HG03045 (cell line): ENCODE measurements around the gene CDPF1.

Experiments
- ATAC-seq: cut with Tn5 transposase; IDR thresholded peaks from one replicate; pipeline ENCODE4 v1.9.1; 2021; ENCODE audit warnings: mild to moderate bottlenecking, moderate library complexity; ENCODE audit not compliant: unreplicated experiment

Gene CDPF1

GRCh38 chr22:46259374-46259773 is 9.3 kb upstream of the CDPF1 start:
- no peak for ATAC-seq

DNA sequence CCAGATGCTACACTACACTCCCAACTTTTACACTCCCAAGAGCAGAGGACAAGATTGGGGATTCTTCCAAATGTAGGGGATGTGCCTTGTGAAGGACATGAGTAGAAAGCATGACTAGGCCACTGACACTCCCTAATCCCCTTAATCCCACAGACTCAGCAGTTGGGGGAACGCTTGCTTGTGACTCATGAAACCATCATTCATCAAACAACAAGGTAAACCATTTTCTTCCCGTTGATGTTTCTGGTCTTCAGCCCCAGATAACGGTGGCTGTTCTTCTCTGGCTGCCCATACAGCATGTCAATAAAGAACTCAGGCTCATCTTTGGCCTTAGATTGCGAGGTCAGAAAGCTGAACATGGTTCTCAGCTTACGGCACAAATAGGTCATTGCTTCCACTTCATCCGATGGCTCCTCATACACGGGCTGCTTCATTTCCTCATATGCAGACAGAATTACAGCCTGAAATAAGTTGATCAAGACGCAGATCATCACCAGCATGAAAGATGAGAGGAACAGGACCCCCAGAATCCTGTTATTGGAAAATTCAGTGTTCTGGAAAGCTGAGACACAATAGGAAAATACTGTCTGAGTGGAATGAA is 6.4 kb upstream of the CDPF1 start:
- ATAC-seq, result no peak

DNA sequence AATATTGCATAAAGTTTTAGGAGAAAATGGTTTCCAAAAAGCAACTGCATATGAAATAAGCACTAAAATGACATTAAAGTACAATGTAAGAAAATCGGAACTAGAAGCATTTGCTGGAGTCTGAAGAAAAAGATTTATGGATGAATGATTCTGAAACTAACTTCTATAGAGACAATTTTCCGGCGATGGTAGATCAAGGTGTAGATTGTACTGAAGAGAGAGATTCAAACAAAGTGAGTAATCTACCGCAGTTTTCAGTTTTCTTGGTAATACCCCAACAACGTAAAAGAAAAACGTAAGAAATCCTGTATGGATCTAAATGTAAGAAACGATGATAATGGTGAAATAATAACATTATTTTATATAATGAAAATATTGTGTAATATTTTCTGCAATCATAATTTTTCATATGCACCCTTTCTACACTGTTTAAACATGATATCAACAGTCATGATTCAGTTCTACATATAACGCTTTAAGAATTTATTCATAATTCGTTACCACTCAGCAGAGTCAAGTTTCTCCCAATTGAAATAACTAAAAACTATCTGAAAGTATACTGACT is 1.8 kb upstream of the CDPF1 start:
- ATAC-seq, result no peak

DNA sequence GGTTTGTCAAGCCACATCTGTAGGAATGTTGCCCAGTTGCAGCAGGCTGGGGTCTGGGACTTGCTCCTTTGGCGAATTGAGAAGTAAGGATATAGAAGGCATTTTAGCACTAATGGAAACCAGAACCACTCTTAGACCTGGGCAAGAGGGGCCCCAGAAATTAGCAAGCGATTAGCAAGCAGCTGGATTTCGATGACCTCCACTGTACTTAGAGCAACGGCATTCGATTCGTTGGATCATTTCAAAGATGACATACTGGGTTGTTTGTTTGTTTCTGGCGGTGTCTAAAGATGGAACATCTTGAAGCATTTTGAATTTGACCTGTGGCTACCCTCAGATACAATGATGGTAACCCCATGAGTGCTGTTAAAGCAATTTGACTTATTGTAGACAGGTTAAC is 1.2 kb upstream of the CDPF1 start:
- ATAC-seq, result no peak

DNA sequence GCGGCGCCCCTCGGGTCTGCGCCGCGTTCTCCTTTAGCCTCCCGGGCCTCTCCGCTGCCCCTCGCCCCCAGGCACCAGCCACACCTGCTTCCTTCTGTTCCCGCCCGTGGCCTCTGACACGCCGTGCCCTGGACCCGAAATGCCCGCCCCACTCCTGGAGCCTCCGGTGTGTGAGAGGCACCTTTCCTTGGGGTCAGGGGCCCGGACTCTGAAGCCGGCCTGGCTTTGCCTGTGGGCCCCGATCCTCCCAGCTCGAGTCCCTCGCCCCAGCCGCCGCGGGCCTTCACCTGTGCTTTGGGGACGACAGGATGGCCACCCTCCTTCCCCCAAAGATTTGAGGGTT is 661 bp upstream of the CDPF1 start:
- peak; percentile 13 for ATAC-seq

- no peak for ATAC-seq
Observed at GRCh38 chr22:46247443-46247975, 2.6 kb downstream of the CDPF1 start.

GRCh38 chr22:46246178-46246577 is 3.9 kb downstream of the CDPF1 start:
- no peak for ATAC-seq

- ATAC-seq, result no peak
Observed at GRCh38 chr22:46245511-46245910, 4.6 kb downstream of the CDPF1 start.

DNA sequence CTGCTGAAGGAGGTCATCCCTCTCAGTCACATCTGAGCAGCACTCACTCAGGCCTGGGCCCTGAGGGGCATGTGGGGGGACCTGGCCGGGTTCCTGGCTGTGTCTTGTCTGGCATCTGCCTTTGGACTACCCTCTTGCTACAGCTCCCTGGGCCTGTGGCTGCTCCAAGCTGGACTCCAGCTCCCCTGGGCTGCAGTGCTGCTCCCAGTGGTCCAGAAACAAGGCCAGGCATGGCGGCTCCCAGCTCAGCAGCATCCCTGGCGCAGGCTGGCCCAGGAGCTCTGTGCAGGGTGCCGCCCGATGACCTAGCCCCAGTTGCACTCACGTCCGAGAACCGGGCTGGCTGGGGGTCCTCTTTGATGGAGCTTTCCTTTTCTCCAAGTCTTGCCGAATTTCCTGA is 5.3 kb downstream of the CDPF1 start:
- no peak for ATAC-seq

GRCh38 chr22:46242076-46242475 is 8.0 kb downstream of the CDPF1 start:
- no peak for ATAC-seq

GRCh38 chr22:46241396-46242007 is 8.6 kb downstream of the CDPF1 start:
- no peak for ATAC-seq

DNA sequence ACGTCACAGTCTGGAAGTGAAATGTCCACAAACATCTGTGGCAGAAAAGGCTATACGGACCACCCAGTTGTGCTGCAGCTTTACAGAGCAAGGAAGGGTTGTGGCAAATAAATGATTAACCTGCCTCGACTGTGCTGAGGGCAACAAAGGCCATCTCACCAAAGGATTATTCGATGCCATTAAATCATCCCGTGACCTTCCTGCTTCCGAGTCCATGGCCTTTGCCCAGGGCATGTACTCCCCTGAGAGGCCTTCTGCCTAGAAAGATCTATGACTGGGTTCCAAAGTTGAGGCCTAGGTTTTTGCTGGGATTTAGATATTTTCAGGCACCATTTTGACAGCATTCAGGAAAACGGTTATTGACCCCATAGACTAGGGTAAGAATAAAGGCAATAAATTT is 9.2 kb downstream of the CDPF1 start:
- no peak for ATAC-seq

GRCh38 chr22:46240506-46240905 is 9.6 kb downstream of the CDPF1 start:
- no peak for ATAC-seq

GRCh38 chr22:46240073-46240472 is 10.0 kb downstream of the CDPF1 start:
- no peak for ATAC-seq

DNA sequence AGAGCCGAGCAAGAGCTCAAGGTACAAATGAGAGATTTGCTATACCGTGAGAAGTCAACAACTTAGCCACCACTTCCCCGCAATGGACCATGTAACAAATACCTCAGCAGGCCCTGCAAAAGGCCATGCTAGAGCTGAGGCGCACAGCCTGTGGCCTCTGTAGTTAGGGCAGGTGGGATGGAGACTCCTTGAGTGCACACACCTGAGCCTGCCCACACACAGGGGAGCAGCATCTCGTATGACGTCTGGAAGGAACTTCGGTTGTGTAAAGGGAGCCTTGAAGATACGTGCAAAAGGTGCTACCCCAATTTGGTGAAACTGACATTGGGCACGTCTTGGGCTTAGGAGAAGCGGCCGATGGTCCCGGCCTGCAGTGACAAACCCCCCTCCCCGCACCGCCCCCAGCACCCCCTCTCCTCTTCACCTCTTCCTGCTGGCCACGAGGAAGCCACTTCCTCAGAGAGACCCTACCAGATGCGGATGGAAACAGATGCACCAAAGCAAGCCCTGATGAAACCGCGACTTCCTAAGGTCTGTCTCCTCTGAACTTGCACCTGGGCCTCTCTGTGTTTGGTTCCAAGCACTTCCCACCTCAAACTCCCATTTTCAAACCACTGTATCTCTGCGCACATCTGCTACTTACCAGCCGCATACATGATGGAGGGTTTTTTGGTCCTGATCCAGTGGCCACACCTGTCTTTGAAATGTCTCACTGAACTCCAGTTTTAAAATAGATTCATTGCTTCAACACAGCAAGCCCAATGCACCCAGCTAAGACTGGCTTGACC is 10.6 kb downstream of the CDPF1 start:
- ATAC-seq, result no peak

GRCh38 chr22:46238541-46238940 is 11.6 kb downstream of the CDPF1 start:
- ATAC-seq, result no peak

GRCh38 chr22:46237453-46238124 is 12.5 kb downstream of the CDPF1 start:
- no peak for ATAC-seq

GRCh38 chr22:46234969-46235368 is 15.1 kb downstream of the CDPF1 start:
- ATAC-seq, result no peak

DNA sequence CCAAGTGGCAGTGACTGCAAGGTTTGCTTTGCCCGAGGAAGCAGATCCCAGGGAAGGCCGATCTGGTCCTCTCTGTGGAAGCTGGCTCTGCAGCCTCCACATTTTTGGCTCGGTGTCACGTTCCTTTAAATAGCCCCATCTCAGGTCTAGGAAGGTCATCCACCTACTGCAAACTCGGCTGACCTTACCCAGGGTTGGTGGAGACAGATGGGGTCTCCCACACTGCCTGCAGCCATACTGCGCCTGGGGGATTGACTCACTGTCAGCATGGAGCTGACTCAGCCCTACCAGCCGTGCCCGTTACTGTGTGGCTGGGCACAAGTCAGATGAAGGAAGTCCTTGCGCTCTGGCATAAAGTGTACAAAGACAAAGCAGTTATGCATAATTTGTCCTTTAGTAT is 16.9 kb downstream of the CDPF1 start:
- ATAC-seq, result no peak

DNA sequence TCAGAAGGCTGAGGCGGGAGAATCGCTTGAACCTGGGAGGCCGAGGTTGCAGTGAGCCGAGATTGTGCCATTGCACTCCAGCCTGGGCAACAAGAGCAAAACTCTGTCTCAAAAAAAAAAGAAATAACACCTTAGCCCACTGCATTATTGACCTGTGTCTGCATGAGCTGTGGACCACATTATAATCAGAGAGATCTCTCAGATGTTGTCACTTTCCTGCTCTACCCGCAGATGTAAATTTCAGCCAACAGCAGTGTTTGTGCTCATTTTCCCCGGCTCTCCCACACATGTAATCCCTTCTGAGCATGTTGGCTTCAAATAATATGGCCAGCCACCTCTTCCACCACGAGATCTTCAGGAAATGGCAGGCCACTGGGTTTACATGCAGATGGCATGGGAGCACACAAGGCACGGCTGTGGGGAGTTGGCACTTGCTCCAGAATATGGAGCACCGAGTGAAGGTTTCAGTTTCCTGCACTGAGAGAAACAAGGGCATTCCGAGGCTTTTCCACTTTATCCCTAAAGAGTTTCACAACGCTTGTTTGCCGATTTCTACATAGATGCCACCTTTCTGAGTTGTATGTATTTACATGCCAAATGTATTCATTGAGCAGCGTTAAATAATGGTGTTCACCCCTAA is 19.7 kb downstream of the CDPF1 start:
- no peak for ATAC-seq

DNA sequence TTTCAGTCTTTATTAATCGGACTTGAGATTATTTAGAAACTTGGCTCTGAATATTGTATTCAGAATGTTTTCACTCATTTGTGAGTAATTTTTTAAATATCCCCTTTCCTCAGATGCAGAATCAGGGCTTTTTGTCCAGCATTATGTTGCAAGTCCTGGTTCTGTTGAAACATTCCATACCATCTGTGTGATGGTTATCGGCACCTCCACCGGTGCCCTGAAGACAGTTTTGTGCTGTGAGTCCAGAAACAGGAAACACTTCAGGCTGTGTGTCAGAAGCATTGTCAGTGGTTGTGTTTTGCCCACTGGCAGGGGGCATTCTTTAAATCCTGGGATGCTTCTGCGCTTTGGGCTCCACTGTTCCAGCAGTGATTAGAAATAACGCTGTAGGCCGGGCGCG is 20.4 kb downstream of the CDPF1 start:
- no peak for ATAC-seq
